ENCODE measurements around the gene UBE2F. TPM values are rescaled to one million over a fixed set of nuclear protein-coding genes. Genes with fewer than 3 reads are reported as not detected.

Gene UBE2F
- total and polyA plus RNA-seq, 2 donors (not counting 1 experiment from before 2014, with no cell fraction given), result 53.7 to 113 TPM

GRCh38 chr2:237997521-237997920 is 30.7 kb downstream of the UBE2F start:
- H3K27ac ChIP-seq (ENCODE audit: insufficient read depth, low read length), result no peak overlapping the region
- no peak for DNase-seq (ENCODE audit: low read depth in 2 of 2)
- H3K79me2 ChIP-seq (ENCODE audit: control insufficient read depth, insufficient read depth, low read length), result no peaks in the 10 kb centered on the region
- H4K20me1 ChIP-seq (ENCODE audit: control insufficient read depth, extremely low read depth, insufficient read depth, low read length), result no peaks in the 10 kb centered on the region
- H3K4me3 ChIP-seq (replicated peaks in 1 of 4; ENCODE audit: control extremely low read depth in 1 of 4, insufficient read depth in 1 of 4, low read depth in 3 of 4, low read length in 4 of 4), result no peak overlapping the region
- H3K4me1 ChIP-seq (ENCODE audit: control insufficient read depth, extremely low read depth, insufficient read depth, low read length), result no peaks in the 10 kb centered on the region
- H3K36me3 ChIP-seq (ENCODE audit: control insufficient read depth, insufficient read depth, low read length), result no peaks in the 10 kb centered on the region
- H3K9ac ChIP-seq (ENCODE audit: insufficient read depth, low read length), result no peak overlapping the region
- no peaks in the 10 kb centered on the region for H3K27me3 ChIP-seq (ENCODE audit: control insufficient read depth, insufficient read depth, low read length)
- TF ChIP-seq, protein P1, sequence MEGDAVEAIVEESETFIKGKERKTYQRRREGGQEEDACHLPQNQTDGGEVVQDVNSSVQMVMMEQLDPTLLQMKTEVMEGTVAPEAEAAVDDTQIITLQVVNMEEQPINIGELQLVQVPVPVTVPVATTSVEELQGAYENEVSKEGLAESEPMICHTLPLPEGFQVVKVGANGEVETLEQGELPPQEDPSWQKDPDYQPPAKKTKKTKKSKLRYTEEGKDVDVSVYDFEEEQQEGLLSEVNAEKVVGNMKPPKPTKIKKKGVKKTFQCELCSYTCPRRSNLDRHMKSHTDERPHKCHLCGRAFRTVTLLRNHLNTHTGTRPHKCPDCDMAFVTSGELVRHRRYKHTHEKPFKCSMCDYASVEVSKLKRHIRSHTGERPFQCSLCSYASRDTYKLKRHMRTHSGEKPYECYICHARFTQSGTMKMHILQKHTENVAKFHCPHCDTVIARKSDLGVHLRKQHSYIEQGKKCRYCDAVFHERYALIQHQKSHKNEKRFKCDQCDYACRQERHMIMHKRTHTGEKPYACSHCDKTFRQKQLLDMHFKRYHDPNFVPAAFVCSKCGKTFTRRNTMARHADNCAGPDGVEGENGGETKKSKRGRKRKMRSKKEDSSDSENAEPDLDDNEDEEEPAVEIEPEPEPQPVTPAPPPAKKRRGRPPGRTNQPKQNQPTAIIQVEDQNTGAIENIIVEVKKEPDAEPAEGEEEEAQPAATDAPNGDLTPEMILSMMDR (conservative IDR thresholded peaks at IDR 0.05 in 1 of 2, IDR thresholded peaks at IDR 0.05 in 1 of 2; ENCODE audit: low read depth in 1 of 2, low read length in 2 of 2), result no peak
- TF ChIP-seq EZH2 (IDR thresholded peaks at IDR 0.05; ENCODE audit: low read length, missing control alignments), result no peak
- H2AFZ ChIP-seq (ENCODE audit: low read length), result no peak overlapping the region
- H3K4me2 ChIP-seq (ENCODE audit: extremely low read depth, insufficient read depth, low read length), result no peak overlapping the region
- no peaks in the 10 kb centered on the region for H3K9me3 ChIP-seq (ENCODE audit: control insufficient read depth, insufficient read depth, low read depth, low read length)

DNA sequence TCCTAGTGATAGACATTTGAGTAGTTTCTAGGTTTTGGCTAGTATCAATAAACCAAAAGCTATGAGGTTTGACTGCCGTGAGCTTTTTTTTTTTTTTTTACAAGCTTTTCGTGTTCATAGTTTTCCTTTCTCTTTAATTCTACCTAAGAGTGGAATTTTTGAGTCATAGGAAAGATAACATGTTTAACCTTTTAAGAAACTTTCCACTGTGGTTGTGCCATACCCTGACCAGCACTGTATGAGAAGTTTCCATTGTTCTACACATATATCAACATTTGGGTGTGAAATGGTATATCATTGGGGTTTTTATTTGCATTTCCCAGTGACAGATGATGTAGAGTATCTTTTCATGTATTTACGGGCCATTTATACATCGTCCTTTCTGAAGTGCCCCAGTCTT is 31.7 kb downstream of the UBE2F start:
- no peak overlapping the region for H3K4me3 ChIP-seq (replicated peaks in 1 of 4; ENCODE audit: control extremely low read depth in 1 of 4, insufficient read depth in 1 of 4, low read depth in 3 of 4, low read length in 4 of 4)
- no peak overlapping the region for H3K4me2 ChIP-seq (ENCODE audit: extremely low read depth, insufficient read depth, low read length)
- H3K79me2 ChIP-seq (ENCODE audit: control insufficient read depth, insufficient read depth, low read length), result no peaks in the 10 kb centered on the region
- H3K27me3 ChIP-seq (ENCODE audit: control insufficient read depth, insufficient read depth, low read length), result no peaks in the 10 kb centered on the region
- H3K4me1 ChIP-seq (ENCODE audit: control insufficient read depth, extremely low read depth, insufficient read depth, low read length), result no peaks in the 10 kb centered on the region
- TF ChIP-seq, protein P1 (conservative IDR thresholded peaks at IDR 0.05 in 1 of 2, IDR thresholded peaks at IDR 0.05 in 1 of 2; ENCODE audit: low read depth in 1 of 2, low read length in 2 of 2), result no peak
- no peak for TF ChIP-seq EZH2 (IDR thresholded peaks at IDR 0.05; ENCODE audit: low read length, missing control alignments)
- DNase-seq (ENCODE audit: low read depth in 2 of 2), result peak in 1 of 2 donors; percentile 75
- H4K20me1 ChIP-seq (ENCODE audit: control insufficient read depth, extremely low read depth, insufficient read depth, low read length), result no peaks in the 10 kb centered on the region
- no peaks in the 10 kb centered on the region for H3K36me3 ChIP-seq (ENCODE audit: control insufficient read depth, insufficient read depth, low read length)
- H2AFZ ChIP-seq (ENCODE audit: low read length), result no peak overlapping the region
- H3K9me3 ChIP-seq (ENCODE audit: control insufficient read depth, insufficient read depth, low read depth, low read length), result no peaks in the 10 kb centered on the region
- no peak overlapping the region for H3K27ac ChIP-seq (ENCODE audit: insufficient read depth, low read length)
- H3K9ac ChIP-seq (ENCODE audit: insufficient read depth, low read length), result no peak overlapping the region

DNA sequence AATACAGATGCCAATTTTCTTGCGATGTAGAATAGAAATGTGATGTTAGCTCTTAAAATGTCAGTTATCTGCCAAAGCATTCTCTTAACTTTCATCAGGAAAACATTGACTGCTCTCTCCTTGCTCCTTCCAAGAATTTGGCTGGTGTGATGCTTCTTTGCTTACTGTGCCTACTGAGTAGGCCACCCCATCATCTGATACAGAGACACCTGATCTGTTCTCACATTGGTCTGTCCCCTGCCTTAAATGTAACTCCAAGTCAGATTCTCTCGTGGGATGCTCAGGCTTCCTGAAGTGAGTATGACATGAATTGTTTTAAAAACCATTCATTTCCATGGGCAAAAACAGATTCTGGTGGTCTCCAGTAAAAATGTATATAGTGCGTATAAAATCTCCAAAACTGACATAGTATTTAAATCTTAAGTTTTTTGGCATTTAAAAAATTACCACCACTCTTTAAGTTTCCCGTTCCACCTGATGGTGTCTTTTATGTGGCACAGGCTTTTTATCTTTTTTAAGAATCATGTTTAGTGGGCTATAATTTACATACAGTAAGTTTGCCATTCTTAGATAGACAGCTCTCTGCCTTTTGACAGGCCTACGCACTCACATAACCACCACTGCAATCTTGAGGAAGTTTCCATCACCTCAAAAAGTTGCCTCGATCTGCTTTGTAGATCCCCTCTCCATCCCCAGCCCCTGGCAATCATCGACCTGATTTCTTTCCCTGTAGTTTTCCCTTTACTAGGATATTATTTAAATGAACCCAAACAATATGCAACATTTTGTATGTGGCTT is 36.6 kb downstream of the UBE2F start:
- TF ChIP-seq, protein P1 (conservative IDR thresholded peaks at IDR 0.05 in 1 of 2, IDR thresholded peaks at IDR 0.05 in 1 of 2; ENCODE audit: low read depth in 1 of 2, low read length in 2 of 2), result no peak
- no peak for TF ChIP-seq EZH2 (IDR thresholded peaks at IDR 0.05; ENCODE audit: low read length, missing control alignments)
- Histone ChIP-seq H4K20me1 (ENCODE audit: control insufficient read depth, extremely low read depth, insufficient read depth, low read length) (no peaks in the 10 kb centered on the region), H2AFZ (ENCODE audit: low read length) (no peak overlapping the region), H3K79me2 (ENCODE audit: control insufficient read depth, insufficient read depth, low read length) (no peaks in the 10 kb centered on the region), H3K27me3 (ENCODE audit: control insufficient read depth, insufficient read depth, low read length) (no peaks in the 10 kb centered on the region), H3K4me2 (ENCODE audit: extremely low read depth, insufficient read depth, low read length) (no peak overlapping the region), H3K9ac (ENCODE audit: insufficient read depth, low read length) (no peak overlapping the region), H3K9me3 (ENCODE audit: control insufficient read depth, insufficient read depth, low read depth, low read length) (no peaks in the 10 kb centered on the region), H3K4me1 (ENCODE audit: control insufficient read depth, extremely low read depth, insufficient read depth, low read length) (no peaks in the 10 kb centered on the region), H3K27ac (ENCODE audit: insufficient read depth, low read length) (no peak overlapping the region), H3K4me3 (replicated peaks in 1 of 4; ENCODE audit: control extremely low read depth in 1 of 4, insufficient read depth in 1 of 4, low read depth in 3 of 4, low read length in 4 of 4) (no peak overlapping the region), H3K36me3 (ENCODE audit: control insufficient read depth, insufficient read depth, low read length) (no peaks in the 10 kb centered on the region)
- DNase-seq (ENCODE audit: low read depth in 2 of 2), result no peak

All from fibroblast of lung (primary cell).